Glutamatergic neuron (in vitro differentiated cells): ENCODE results near the gene SEMA6A. TPM values are rescaled to one million over a fixed set of nuclear protein-coding genes. Genes with fewer than 3 reads are reported as not detected.

ENCODE experiments used
- DNase-seq: peaks from one replicate; pipeline ENCODE4 v3.0.0; 2022
- H3K27ac Mint-ChIP-seq: one replicate; pipeline ENCODE4 v1.8.0; 2020; ENCODE audit warnings: mild to moderate bottlenecking, mixed read lengths, inconsistent platforms; ENCODE audit not compliant: unreplicated experiment
- H3K27me3 Mint-ChIP-seq: one replicate; pipeline ENCODE4 v1.8.0; 2020; ENCODE audit warnings: mild to moderate bottlenecking, moderate library complexity, mixed read lengths, inconsistent platforms; ENCODE audit not compliant: unreplicated experiment
- H3K36me3 Mint-ChIP-seq: one replicate; pipeline ENCODE4 v1.8.0; 2020; ENCODE audit warnings: mild to moderate bottlenecking, mixed read lengths, inconsistent platforms; ENCODE audit not compliant: unreplicated experiment
- H3K4me1 Mint-ChIP-seq: one replicate; pipeline ENCODE4 v1.8.0; 2020; ENCODE audit warnings: mild to moderate bottlenecking, low read depth, mixed read lengths, inconsistent platforms; ENCODE audit not compliant: unreplicated experiment
- H3K4me3 Mint-ChIP-seq: one replicate; pipeline ENCODE4 v1.8.0; 2020; ENCODE audit warnings: mild to moderate bottlenecking, mixed read lengths, inconsistent platforms; ENCODE audit not compliant: unreplicated experiment
- H3K9me3 Mint-ChIP-seq: one replicate; pipeline ENCODE4 v1.8.0; 2020; ENCODE audit warnings: mild to moderate bottlenecking, moderate library complexity, mixed read lengths, inconsistent platforms; ENCODE audit not compliant: unreplicated experiment
- total RNA-seq: library from RNA; stranded (reverse); fragmentation: NEBNext Ultra II Directional; extraction: Animal tissue kit (Norgen Biotek cat#: 25700); gene quantifications from one replicate; pipeline ENCODE4 v1.2.1, GENCODE V29; 2021; ENCODE audit not compliant: unreplicated experiment
- TF ChIP-seq, protein P1 (sequence below): fragments of 200-600 bp; sonication (generic); IDR thresholded peaks from one replicate; pipeline ENCODE4 v1.5.0; 2021; ENCODE audit not compliant: partially characterized antibody, unreplicated experiment

SEMA6A gene
- total RNA-seq, 1 donor from 2014 or later = 424 TPM

- H3K4me1 Mint-ChIP-seq = peaks cover 82% of the 10 kb centered on the region
- DNase-seq = no peak
- TF ChIP-seq, protein P1, sequence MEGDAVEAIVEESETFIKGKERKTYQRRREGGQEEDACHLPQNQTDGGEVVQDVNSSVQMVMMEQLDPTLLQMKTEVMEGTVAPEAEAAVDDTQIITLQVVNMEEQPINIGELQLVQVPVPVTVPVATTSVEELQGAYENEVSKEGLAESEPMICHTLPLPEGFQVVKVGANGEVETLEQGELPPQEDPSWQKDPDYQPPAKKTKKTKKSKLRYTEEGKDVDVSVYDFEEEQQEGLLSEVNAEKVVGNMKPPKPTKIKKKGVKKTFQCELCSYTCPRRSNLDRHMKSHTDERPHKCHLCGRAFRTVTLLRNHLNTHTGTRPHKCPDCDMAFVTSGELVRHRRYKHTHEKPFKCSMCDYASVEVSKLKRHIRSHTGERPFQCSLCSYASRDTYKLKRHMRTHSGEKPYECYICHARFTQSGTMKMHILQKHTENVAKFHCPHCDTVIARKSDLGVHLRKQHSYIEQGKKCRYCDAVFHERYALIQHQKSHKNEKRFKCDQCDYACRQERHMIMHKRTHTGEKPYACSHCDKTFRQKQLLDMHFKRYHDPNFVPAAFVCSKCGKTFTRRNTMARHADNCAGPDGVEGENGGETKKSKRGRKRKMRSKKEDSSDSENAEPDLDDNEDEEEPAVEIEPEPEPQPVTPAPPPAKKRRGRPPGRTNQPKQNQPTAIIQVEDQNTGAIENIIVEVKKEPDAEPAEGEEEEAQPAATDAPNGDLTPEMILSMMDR = no peak
- H3K27ac Mint-ChIP-seq = peak overlapping the region; percentile 93
- peaks cover 31% of the 10 kb centered on the region for H3K9me3 Mint-ChIP-seq
- H3K36me3 Mint-ChIP-seq = no peaks in the 10 kb centered on the region
- H3K4me3 Mint-ChIP-seq = peak overlapping the region; percentile 74
- H3K27me3 Mint-ChIP-seq = peaks cover 8% of the 10 kb centered on the region
Measured at GRCh38 chr5:116520771-116521170, 53.9 kb downstream of the SEMA6A start.

GRCh38 chr5:116518423-116518822 lies 56.2 kb downstream of the SEMA6A start:
- DNase-seq = no peak
- Mint-ChIP-seq H3K4me3 (peak overlapping the region; percentile 30), H3K27me3 (peaks cover 9% of the 10 kb centered on the region), H3K36me3 (no peaks in the 10 kb centered on the region), H3K4me1 (peaks cover 83% of the 10 kb centered on the region), H3K9me3 (peaks cover 25% of the 10 kb centered on the region), H3K27ac (peak overlapping the region; percentile 39)
- TF ChIP-seq, protein P1 = no peak

GRCh38 chr5:116517488-116517887 lies 57.1 kb downstream of the SEMA6A start:
- H3K36me3 Mint-ChIP-seq = no peaks in the 10 kb centered on the region
- H3K4me1 Mint-ChIP-seq = peaks cover 77% of the 10 kb centered on the region
- peak overlapping the region; percentile 32 for H3K4me3 Mint-ChIP-seq
- TF ChIP-seq, protein P1 = no peak
- DNase-seq = no peak
- peak overlapping the region; percentile 65 for H3K27ac Mint-ChIP-seq
- H3K9me3 Mint-ChIP-seq = peaks cover 23% of the 10 kb centered on the region
- peaks cover 9% of the 10 kb centered on the region for H3K27me3 Mint-ChIP-seq

- H3K27me3 Mint-ChIP-seq = peaks cover 8% of the 10 kb centered on the region
- peaks cover 77% of the 10 kb centered on the region for H3K4me1 Mint-ChIP-seq
- no peak for DNase-seq
- H3K27ac Mint-ChIP-seq = peak overlapping the region; percentile 7
- H3K9me3 Mint-ChIP-seq = peaks cover 20% of the 10 kb centered on the region
- TF ChIP-seq, protein P1 = no peak
- H3K36me3 Mint-ChIP-seq = no peaks in the 10 kb centered on the region
- H3K4me3 Mint-ChIP-seq = no peak overlapping the region
Measured at GRCh38 chr5:116516021-116516420, 58.6 kb downstream of the SEMA6A start.

GRCh38 chr5:116514421-116514970 lies 60.1 kb downstream of the SEMA6A start:
- H3K4me1 Mint-ChIP-seq = peaks cover 72% of the 10 kb centered on the region
- H3K9me3 Mint-ChIP-seq = peaks cover 13% of the 10 kb centered on the region
- H3K4me3 Mint-ChIP-seq = no peak overlapping the region
- TF ChIP-seq, protein P1 = no peak
- H3K27me3 Mint-ChIP-seq = peaks cover 4% of the 10 kb centered on the region
- no peak overlapping the region for H3K27ac Mint-ChIP-seq
- no peak for DNase-seq
- no peaks in the 10 kb centered on the region for H3K36me3 Mint-ChIP-seq
